ENCODE data around the gene CLEC7A.

CLEC7A gene

GRCh38 chr12:10147714-10148403, 17.9 kb upstream of the CLEC7A start:
- no peak for DNase-seq
- in situ Hi-C loops (cut with HindIII; ENCODE audit: low pct_ligation_motif_present, low pct_unique_long_range_greater_than_20kb, low sequenced_read_pairs): no loop called here

DNA sequence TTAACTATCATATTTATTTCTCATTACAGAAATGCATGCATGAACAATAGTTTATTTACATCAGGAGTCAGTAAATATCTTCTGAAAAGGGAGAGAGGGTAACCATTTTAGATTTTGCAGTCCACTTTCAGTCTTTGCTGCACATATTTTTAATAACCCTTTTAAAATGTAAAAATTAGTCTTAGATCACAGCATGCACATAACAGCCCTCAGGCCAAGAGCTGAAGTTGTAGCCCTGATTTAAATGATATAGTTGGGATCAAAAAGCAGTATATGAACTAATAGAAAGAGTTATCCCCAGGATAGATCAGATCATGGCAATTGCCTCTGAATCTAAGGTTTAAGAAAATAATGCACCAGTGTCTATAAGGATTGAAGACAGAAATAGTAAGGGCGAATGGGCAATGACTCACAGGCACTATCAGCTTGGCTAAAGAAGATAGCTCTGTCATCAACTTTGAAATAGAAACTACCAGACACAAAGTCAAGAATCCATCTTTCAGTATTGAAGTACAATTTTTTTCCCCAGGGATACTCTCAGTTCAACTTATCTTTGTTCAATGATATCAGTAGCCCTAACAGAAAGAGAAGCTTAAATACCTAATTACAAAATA, 13.1 kb upstream of the CLEC7A start:
- in situ Hi-C loops (cut with HindIII; ENCODE audit: low pct_ligation_motif_present, low pct_unique_long_range_greater_than_20kb, low sequenced_read_pairs): no loop called here
- DNase-seq: no peak

DNA sequence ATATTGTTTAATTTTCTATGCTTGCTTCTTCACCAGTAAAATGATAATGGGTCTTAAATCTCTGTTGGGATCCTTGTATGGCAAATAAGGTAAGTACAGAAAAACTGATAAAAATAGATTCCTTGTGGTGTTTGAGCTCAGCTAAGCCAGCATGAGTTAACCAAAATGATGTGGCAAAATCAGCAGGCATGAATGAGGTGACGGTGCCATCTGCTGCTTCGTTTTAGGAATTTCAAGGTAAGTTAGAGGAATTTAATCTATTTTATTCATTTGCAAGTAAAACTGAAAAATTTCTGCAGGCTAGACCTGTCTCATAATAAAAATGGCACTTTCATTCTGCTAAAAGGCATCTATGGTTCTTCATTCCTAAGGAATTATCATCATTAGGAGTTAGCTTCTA, 10.0 kb upstream of the CLEC7A start:
- peak; percentile 58 for DNase-seq
- in situ Hi-C loops (cut with HindIII; ENCODE audit: low pct_ligation_motif_present, low pct_unique_long_range_greater_than_20kb, low sequenced_read_pairs): no loop called here

- in situ Hi-C loops (cut with HindIII; ENCODE audit: low pct_ligation_motif_present, low pct_unique_long_range_greater_than_20kb, low sequenced_read_pairs): no loop called here
- DNase-seq: no peak
Measured at GRCh38 chr12:10136637-10137205, 6.7 kb upstream of the CLEC7A start.

GRCh38 chr12:10135126-10135525, 5.1 kb upstream of the CLEC7A start:
- in situ Hi-C loops (cut with HindIII; ENCODE audit: low pct_ligation_motif_present, low pct_unique_long_range_greater_than_20kb, low sequenced_read_pairs): no loop called here
- no peak for DNase-seq

DNA sequence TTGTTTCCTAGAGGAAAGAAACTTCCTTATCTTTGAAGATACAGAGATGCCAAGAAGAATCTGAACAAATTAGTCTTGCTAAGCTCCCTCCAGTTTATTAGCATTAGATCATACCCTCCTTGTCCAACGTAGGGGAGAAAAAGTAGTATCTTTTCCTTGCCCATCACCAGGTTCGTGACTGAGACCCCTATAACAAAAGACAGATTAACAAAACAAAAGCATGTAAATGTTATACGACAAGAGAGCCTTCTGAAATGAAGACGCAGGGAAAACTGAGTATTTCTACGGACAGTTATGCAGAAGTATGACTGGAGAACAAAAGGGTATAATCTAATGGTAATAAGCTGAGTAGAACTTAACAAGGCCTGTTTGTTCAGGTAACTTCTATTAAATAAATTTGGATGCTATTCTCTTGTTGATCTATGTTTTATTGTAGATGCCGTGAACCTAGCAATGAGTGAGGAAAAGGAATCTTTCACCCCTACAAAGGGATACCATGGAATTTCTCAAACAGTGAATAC, 2.9 kb upstream of the CLEC7A start:
- DNase-seq: no peak
- in situ Hi-C loops (cut with HindIII; ENCODE audit: low pct_ligation_motif_present, low pct_unique_long_range_greater_than_20kb, low sequenced_read_pairs): no loop called here

GRCh38 chr12:10131111-10131690, 1.2 kb upstream of the CLEC7A start:
- no peak for DNase-seq
- in situ Hi-C loops (cut with HindIII; ENCODE audit: low pct_ligation_motif_present, low pct_unique_long_range_greater_than_20kb, low sequenced_read_pairs): no loop called here

- DNase-seq: no peak
- in situ Hi-C loops (cut with HindIII; ENCODE audit: low pct_ligation_motif_present, low pct_unique_long_range_greater_than_20kb, low sequenced_read_pairs): no loop called here
Measured at GRCh38 chr12:10128687-10129086, 1.3 kb downstream of the CLEC7A start.

- no peak for DNase-seq
Measured at GRCh38 chr12:10126413-10126812, 3.6 kb downstream of the CLEC7A start.

DNA sequence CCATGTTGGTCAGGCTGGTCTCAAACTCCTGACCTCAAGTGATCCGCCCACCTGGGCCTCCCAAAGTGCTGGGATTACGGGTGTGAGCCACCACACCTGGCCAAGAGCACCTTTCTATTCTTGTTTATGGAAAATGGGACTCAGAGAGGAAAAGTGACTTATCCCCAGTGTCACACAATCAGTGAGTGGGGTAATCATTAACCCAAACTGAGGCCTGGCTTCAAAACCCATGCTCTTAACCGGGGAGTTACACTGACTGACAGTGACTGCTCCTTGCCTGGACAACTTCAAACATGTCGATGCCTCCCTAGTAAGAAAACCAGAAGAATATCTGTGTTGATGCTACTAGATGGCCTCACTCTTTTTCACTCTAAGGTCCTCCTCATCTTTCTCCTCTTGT, 7.3 kb downstream of the CLEC7A start:
- in situ Hi-C loops (cut with HindIII; ENCODE audit: low pct_ligation_motif_present, low pct_unique_long_range_greater_than_20kb, low sequenced_read_pairs): no loop called here
- DNase-seq: no peak

More at GRCh38 chr12:10126413-10126812, 3.6 kb downstream of the CLEC7A start:
- in situ Hi-C loops (cut with HindIII; ENCODE audit: low pct_ligation_motif_present, low pct_unique_long_range_greater_than_20kb, low sequenced_read_pairs): no loop called here

DNA sequence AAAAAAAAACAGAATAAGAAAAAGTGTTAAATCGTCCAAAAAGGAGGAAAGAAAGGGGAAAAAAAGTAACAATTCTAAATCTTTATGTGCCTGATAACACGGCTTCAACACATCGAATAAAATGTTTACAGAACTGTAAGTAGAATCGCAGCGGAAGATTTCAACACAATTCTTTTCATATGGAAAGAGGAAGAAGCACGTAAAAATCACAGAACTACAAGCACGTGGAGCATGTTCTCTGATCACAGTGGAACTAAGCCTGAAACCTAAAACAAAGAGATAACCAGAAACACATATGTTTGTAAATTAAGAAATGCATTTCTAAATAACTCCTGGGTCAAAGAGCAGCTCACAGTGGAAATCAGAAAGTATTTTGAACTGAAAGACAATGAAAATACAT, 8.7 kb downstream of the CLEC7A start:
- DNase-seq: no peak
- in situ Hi-C loops (cut with HindIII; ENCODE audit: low pct_ligation_motif_present, low pct_unique_long_range_greater_than_20kb, low sequenced_read_pairs): no loop called here

GRCh38 chr12:10119066-10119465, 10.9 kb downstream of the CLEC7A start:
- in situ Hi-C loops (cut with HindIII; ENCODE audit: low pct_ligation_motif_present, low pct_unique_long_range_greater_than_20kb, low sequenced_read_pairs): no loop called here
- DNase-seq: no peak

- no peak for DNase-seq
- in situ Hi-C loops (cut with HindIII; ENCODE audit: low pct_ligation_motif_present, low pct_unique_long_range_greater_than_20kb, low sequenced_read_pairs): no loop called here
Measured at GRCh38 chr12:10115890-10116289, 14.1 kb downstream of the CLEC7A start.

GRCh38 chr12:10115311-10115710, 14.7 kb downstream of the CLEC7A start:
- DNase-seq: no peak
- in situ Hi-C loops (cut with HindIII; ENCODE audit: low pct_ligation_motif_present, low pct_unique_long_range_greater_than_20kb, low sequenced_read_pairs): no loop called here

GRCh38 chr12:10113920-10114319, 16.1 kb downstream of the CLEC7A start:
- in situ Hi-C loops (cut with HindIII; ENCODE audit: low pct_ligation_motif_present, low pct_unique_long_range_greater_than_20kb, low sequenced_read_pairs): no loop called here

DNA sequence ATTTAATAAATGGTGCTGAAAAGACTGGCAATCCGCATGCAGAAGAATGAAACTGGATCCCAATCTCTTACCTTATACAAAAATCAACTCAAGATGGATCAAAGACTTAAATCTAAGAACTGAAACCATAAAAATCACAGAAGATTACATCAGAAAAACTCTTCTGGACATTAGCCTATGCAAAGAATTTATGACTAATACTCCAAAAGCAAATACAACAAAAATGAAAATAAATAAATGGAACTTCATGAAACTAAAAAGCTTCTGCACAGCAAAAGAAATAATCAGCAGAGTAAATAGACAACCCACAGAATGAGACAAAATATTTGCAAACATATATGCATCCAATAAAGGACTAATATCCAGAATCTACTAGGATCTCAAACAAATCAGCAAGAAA, 16.9 kb downstream of the CLEC7A start:
- no peak for DNase-seq
- in situ Hi-C loops (cut with HindIII; ENCODE audit: low pct_ligation_motif_present, low pct_unique_long_range_greater_than_20kb, low sequenced_read_pairs): no loop called here

More at GRCh38 chr12:10113920-10114319, 16.1 kb downstream of the CLEC7A start:
- no peak for DNase-seq

GRCh38 chr12:10111451-10111850, 18.5 kb downstream of the CLEC7A start:
- DNase-seq: no peak
- in situ Hi-C loops (cut with HindIII; ENCODE audit: low pct_ligation_motif_present, low pct_unique_long_range_greater_than_20kb, low sequenced_read_pairs): no loop called here

GRCh38 chr12:10110256-10110844, 19.6 kb downstream of the CLEC7A start:
- in situ Hi-C loops (cut with HindIII; ENCODE audit: low pct_ligation_motif_present, low pct_unique_long_range_greater_than_20kb, low sequenced_read_pairs): no loop called here
- DNase-seq: no peak

DNA sequence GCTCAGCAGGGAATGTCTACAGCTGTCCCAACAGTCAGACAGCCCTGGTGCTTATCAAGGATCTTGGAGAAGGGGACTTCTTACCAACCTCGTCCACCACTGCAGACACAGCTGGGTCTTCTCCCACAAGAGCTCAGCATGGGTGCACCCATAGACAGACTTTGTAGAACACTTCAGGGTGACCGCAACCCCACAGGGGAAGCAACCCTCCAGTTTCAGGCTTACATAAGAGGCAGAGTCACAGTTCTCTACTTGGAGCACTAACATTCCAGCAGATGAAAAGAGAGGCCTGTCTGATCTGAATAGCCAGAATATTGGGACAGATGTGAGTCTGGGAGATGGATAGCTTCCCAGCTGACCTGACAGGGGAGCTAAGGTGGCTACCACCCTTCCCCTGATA, 27.7 kb downstream of the CLEC7A start:
- DNase-seq: no peak
- in situ Hi-C loops (cut with HindIII; ENCODE audit: low pct_ligation_motif_present, low pct_unique_long_range_greater_than_20kb, low sequenced_read_pairs): no loop called here
